Ishikawa (cell line): ENCODE measurements around the gene DSCAML1.

ENCODE experiments used
- CEBPB ChIP-seq: IDR thresholded peaks from 2 replicates; pipeline ENCODE4 v1.6.1; 2012
- CREB1 ChIP-seq: IDR thresholded peaks from 2 replicates; pipeline ENCODE4 v1.6.1; 2012; ENCODE audit warnings: low read depth
- EGR1 ChIP-seq: IDR thresholded peaks from 2 replicates; pipeline ENCODE4 v1.6.1; 2012
- EP300 ChIP-seq: IDR thresholded peaks from 2 replicates; pipeline ENCODE4 v1.6.1; 2012; ENCODE audit warnings: borderline replicate concordance
- FOXM1 ChIP-seq: IDR thresholded peaks from 2 replicates; pipeline ENCODE4 v1.6.1; 2012; ENCODE audit warnings: low read depth, borderline replicate concordance
- MAX ChIP-seq: IDR thresholded peaks from 2 replicates; pipeline ENCODE4 v1.6.1; 2012
- NFIC ChIP-seq: IDR thresholded peaks from 2 replicates; pipeline ENCODE4 v1.6.1; 2012
- RAD21 ChIP-seq: IDR thresholded peaks from 2 replicates; pipeline ENCODE4 v1.6.1; 2012; ENCODE audit warnings: low read depth
- REST ChIP-seq: IDR thresholded peaks from 2 replicates; pipeline ENCODE4 v1.6.1; 2012; ENCODE audit warnings: low read depth, mild to moderate bottlenecking
- TAF1 ChIP-seq: IDR thresholded peaks from 2 replicates; pipeline ENCODE4 v1.6.1; 2012; ENCODE audit warnings: low read depth, mild to moderate bottlenecking
- TCF12 ChIP-seq: IDR thresholded peaks from 2 replicates; pipeline ENCODE4 v1.6.1; 2012; ENCODE audit warnings: low read depth
- TEAD4 ChIP-seq: IDR thresholded peaks from 2 replicates; pipeline ENCODE4 v1.6.1; 2012
- USF1 ChIP-seq: IDR thresholded peaks from 2 replicates; pipeline ENCODE4 v1.6.1; 2012
- YY1 ChIP-seq: IDR thresholded peaks from 2 replicates; pipeline ENCODE4 v1.6.1; 2012; ENCODE audit warnings: low read depth
- ZBTB7A ChIP-seq: IDR thresholded peaks from 2 replicates; pipeline ENCODE4 v1.6.1; 2012; ENCODE audit warnings: low read depth

The DSCAML1 gene

GRCh38 chr11:117684731-117685130 lies 112.3 kb downstream of the DSCAML1 start:
- TF ChIP-seq CEBPB (no peak), EP300 (no peak)

GRCh38 chr11:117684111-117684510 lies 112.9 kb downstream of the DSCAML1 start:
- no peak for TF ChIP-seq TCF12
- no peak for TF ChIP-seq CREB1
- TF ChIP-seq USF1 = no peak
- TF ChIP-seq EGR1 = no peak
- no peak for TF ChIP-seq CEBPB
- no peak for TF ChIP-seq YY1
- TF ChIP-seq REST = no peak
- no peak for TF ChIP-seq TAF1
- no peak for TF ChIP-seq RAD21
- TF ChIP-seq EP300 = no peak
- no peak for TF ChIP-seq ZBTB7A
- no peak for TF ChIP-seq FOXM1
- no peak for TF ChIP-seq MAX
- TF ChIP-seq TEAD4 = no peak

- TF ChIP-seq USF1 (no peak), NFIC (no peak), CREB1 (no peak), TCF12 (no peak), EP300 (no peak), EGR1 (no peak), RAD21 (no peak), TEAD4 (no peak), ZBTB7A (no peak), FOXM1 (no peak), YY1 (no peak), TAF1 (no peak), CEBPB (no peak), MAX (no peak), REST (no peak)
Measured at GRCh38 chr11:117681438-117681837, 115.6 kb downstream of the DSCAML1 start.

GRCh38 chr11:117679461-117679860 lies 117.6 kb downstream of the DSCAML1 start:
- TF ChIP-seq NFIC (no peak), FOXM1 (no peak), CEBPB (no peak), EP300 (no peak), MAX (no peak), TCF12 (no peak), ZBTB7A (no peak), USF1 (no peak), TAF1 (no peak), CREB1 (no peak), REST (no peak), RAD21 (no peak), TEAD4 (no peak), EGR1 (no peak), YY1 (no peak)
